Epidermal melanocyte (primary cell): ENCODE measurements around the gene ASTN2.

Source experiments
- DNase-seq: peaks from one replicate; pipeline ENCODE4 v3.0.0; 2011; ENCODE audit warnings: low spot score; ENCODE audit not compliant: insufficient read length

ASTN2 gene

DNA sequence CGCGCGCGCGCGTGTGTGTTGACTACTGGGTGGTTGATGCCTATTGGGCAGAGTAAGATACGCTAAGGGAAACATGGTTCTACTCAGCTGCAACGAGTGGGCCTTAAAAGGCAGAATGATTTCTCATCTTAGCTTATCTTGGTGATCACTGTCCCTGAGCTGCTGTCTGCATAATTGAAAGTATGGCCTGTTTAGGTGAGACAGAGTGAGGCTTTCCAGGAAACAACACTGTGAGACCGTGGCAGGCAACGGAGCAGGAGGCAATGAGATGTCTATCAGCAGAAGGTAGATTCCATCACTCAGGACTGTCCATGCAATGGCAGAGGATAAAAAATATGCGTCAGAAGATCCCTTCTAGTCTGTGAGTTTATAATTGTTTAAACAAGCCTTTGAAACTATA lies 450.6 kb downstream of the ASTN2 start:
- DNase-seq, result no peak

- no peak for DNase-seq
Observed at GRCh38 chr9:116959809-116960208, 455.0 kb downstream of the ASTN2 start.

GRCh38 chr9:116958881-116959280 lies 456.0 kb downstream of the ASTN2 start:
- no peak for DNase-seq

DNA sequence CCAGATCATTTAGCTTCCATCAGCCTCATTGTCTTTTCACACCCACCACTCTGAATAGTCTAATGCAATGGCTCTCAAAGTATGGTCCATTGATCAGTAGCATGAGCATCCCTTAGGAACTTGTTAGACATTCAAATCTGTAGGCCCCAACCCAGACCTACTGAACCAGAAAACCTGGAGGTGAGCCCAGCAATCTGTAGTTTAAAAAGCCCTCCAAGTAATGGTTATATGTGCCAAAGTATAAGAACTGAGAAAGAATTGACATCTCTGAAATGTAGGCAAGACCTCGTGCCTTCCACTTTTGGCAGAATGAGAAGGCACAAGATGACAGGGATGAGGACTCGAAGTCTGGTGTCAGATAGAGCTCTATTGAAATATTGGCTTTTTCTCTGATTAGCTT lies 460.1 kb downstream of the ASTN2 start:
- no peak for DNase-seq

DNA sequence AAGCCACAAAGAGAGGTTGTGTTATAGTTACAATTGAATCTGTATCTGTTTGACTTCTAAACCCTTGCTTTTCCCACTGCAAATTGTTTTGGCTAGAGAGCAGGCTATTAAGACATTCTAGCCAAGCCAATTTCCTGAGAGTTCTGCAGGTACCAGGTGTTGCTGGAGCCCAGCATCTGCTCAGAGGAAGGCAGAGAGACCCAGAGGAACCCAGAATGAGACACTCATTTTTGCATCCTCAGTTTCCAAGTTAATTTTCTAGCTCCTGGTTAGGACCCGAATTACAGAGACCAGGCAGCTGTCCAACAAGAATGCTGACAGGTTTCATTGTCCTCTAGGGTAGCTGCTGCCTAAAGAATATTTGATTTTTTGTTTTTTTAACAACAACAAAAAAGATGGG lies 461.6 kb downstream of the ASTN2 start:
- DNase-seq, result no peak

GRCh38 chr9:116952436-116952810 lies 462.4 kb downstream of the ASTN2 start:
- no peak for DNase-seq

- no peak for DNase-seq
Observed at GRCh38 chr9:116951588-116952435, 463.0 kb downstream of the ASTN2 start.

DNA sequence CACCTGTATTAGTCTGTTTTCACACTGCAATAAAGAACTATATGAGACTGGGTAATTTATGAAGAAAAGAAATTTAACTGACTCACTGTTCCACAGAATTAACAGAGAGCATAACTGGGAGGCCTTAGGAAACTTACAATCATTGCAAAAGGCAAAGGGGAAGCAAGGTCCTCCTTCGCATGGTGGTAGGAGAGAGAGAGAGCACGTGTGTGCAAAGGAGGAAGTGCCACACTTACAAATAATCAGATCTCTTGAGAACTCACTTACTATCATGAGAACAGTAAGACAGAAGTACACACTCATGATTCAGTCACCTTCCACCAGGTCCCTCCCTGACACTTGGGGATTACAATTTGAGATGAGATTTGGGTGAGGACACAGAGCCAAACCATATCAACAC lies 469.0 kb downstream of the ASTN2 start:
- no peak for DNase-seq

- no peak for DNase-seq
Observed at GRCh38 chr9:116944714-116945534, 469.9 kb downstream of the ASTN2 start.

- DNase-seq, result no peak
Observed at GRCh38 chr9:116943970-116944369, 470.9 kb downstream of the ASTN2 start.

DNA sequence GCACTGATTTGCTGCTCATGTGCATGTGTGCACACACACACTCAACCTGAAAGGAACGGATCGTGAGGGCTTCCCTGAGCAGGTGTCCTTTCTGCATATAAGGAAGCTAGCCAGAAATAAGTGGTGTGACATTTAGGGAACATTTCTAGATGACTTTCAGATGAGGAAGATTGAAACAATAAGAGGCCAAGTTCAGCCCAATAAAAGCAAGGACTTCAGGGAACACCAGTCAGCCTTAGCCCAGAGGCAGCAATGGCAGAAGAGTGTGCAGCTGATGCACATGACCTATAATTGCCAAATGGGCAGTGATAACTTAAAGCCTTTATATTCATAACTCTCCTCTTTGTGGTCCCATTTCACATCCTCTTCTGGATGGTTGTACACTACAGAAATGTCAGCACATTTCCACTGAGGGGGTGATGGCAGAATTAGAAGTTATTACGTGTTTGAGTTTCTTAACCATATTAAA lies 472.2 kb downstream of the ASTN2 start:
- no peak for DNase-seq

- DNase-seq, result no peak
Observed at GRCh38 chr9:116941266-116941665, 473.6 kb downstream of the ASTN2 start.

- DNase-seq, result no peak
Observed at GRCh38 chr9:116940614-116941215, 474.1 kb downstream of the ASTN2 start.

DNA sequence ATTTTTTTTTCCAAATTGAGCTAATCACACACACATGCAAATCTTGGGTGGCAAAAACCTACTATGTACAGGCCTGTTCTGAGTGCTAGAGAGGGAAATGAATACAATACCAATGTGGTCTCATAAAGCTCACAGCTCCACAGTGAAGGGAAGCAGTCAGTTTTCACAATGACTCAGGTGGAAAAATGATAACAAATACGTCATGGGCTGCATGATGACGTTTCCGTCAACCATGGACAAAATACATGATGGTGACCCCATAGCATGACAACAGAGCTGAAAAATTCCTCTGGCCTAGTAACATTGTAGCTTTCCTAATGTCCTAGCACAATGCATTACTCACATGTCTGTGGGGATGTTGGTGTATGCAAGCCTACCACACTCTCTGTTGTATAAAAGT lies 475.2 kb downstream of the ASTN2 start:
- DNase-seq, result no peak

GRCh38 chr9:116939161-116939560 lies 475.7 kb downstream of the ASTN2 start:
- no peak for DNase-seq

DNA sequence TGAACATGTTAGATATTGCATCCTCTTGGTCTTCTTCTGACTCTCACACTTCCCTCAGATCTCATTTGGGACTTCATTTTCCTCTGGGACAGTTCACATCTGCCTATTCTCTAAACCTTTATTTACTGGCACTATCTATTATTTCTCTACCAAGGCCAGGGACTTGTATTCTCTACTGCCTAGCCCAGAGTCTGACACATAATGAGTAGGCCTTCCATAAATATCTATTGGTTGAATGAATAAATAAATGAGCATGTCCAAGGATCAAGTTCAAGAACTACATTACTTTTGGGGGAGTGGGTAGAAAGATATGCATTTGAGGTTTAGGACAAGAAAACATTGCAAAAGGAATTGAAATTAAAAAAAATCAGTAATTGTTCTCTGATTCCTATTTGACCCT lies 477.5 kb downstream of the ASTN2 start:
- no peak for DNase-seq

DNA sequence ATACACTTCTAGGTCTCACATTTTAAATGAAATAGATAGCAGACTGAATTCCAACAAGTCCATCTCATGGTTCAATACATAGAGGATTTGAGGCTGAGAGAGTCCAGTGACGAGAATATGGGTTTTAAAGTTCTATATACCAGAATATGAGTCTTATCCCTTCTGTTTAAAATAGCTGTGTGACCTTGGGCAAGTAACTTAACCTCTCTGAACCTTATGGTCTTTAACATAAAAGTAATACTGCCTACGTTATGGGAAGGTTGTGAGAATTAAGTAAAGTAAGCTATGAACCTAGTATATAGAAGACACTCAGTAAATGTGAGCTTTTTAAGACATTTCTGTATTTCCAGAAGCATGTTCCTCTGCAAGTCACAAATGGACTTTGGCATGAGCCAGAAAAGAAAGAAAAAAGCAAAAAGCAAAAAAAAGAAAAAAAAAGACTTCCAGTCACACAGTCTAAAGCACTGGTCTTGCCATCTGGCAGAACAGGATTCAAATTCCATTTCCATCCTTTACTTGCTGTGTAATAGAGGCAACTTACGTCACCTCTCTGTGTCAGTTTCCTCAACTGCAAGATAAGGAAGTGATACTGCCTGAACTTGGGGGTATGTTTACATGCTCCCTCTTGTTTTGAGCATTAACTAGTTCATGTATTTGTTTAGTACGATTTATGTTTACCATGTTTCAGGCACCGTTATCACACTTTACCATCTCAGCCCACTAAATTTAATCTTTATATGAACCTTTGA lies 479.5 kb downstream of the ASTN2 start:
- DNase-seq, result no peak

DNA sequence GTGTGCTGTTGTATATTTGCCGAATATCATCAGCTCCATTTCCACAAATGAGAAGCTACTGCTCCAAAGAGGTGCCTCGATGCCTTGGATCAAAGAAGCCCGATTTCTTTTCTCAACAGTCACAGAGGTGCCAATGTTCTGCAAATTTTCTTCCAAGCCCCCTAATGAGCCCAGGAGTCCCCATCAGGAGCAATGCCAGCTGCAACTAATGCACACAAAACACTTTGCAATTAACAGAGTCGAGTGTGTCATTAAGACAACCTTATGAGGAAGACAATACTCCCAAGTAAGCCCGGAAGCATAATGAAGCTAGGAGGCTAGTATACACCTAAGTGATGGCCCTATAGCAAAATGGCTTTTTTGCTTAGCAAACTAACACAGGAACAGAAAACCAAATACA lies 480.7 kb downstream of the ASTN2 start:
- no peak for DNase-seq

- no peak for DNase-seq
Observed at GRCh38 chr9:116933251-116933650, 481.6 kb downstream of the ASTN2 start.

DNA sequence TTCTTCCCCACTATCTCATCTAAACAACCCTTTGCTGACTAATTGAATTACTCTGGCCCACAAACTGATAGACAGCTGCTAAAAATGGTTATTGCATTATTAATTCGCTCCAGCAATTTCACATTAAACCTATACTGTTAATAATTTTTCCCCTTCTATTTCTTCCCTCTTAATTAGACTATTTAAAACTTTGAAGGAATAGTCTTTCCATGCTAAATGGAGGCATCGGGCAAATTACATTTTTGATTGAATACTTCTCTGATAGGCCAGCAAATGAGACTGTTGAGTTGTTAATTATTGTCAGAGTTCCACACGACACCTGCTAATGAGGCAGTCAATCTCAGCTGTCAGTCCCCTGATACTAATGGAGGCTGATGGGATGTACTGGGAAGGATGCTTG lies 485.2 kb downstream of the ASTN2 start:
- DNase-seq, result no peak

DNA sequence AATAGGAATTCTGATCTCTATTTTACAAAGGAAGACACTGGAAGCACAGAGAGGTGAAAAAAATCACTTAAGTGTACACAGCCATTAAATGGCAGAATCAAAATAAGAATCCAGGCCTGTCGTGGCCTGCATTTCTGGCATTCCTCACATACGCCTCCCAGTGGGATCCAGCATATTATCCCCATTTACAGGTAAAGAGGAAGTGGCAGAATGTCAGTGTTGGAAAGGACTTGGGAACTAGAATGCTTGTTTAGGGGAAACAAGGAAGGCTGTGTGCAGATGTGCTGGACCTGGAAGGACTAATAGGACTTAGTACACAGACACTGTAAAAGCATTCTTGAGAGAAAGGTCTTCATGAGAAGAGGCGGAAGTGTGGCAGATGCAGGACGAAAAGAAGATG lies 486.0 kb downstream of the ASTN2 start:
- DNase-seq, result no peak
